Astrocyte of the cerebellum (primary cell): ENCODE data around the gene DCAF12.
A peak's percentile ranks its signal among the peaks of the same experiment; 100 is the strongest.
"Not testable (repeated sequence)": the region's sequence is repeated elsewhere in the genome, so short reads cannot be mapped to it uniquely, and the experiment has no call there.

Source experiments
- DNase-seq: peaks from one replicate; pipeline ENCODE4 v3.0.0-alpha.2; 2011; ENCODE audit warnings: low read depth
- H3K4me3 ChIP-seq: 2 replicates; pipeline ENCODE4 v1.5.1; 2011; ENCODE audit warnings: mild to moderate bottlenecking, low read depth, low read length, moderate library complexity
- in situ Hi-C: cut with HindIII; loops from 2 replicates; pipeline ENCODE4 v1.10.0; 2017; ENCODE audit warnings: low sequenced_read_pairs
- TF ChIP-seq, protein P1 (sequence below): IDR thresholded peaks from 2 replicates; pipeline ENCODE4 v1.5.1; 2012; ENCODE audit warnings: low read length, low read depth, moderate library complexity, mild to moderate bottlenecking; ENCODE audit errors: missing control alignments

DCAF12 gene

GRCh38 chr9:34049630-34050384, 76.7 kb downstream of the DCAF12 start:
- in situ Hi-C loops, result no loop called here
- TF ChIP-seq, protein P1, sequence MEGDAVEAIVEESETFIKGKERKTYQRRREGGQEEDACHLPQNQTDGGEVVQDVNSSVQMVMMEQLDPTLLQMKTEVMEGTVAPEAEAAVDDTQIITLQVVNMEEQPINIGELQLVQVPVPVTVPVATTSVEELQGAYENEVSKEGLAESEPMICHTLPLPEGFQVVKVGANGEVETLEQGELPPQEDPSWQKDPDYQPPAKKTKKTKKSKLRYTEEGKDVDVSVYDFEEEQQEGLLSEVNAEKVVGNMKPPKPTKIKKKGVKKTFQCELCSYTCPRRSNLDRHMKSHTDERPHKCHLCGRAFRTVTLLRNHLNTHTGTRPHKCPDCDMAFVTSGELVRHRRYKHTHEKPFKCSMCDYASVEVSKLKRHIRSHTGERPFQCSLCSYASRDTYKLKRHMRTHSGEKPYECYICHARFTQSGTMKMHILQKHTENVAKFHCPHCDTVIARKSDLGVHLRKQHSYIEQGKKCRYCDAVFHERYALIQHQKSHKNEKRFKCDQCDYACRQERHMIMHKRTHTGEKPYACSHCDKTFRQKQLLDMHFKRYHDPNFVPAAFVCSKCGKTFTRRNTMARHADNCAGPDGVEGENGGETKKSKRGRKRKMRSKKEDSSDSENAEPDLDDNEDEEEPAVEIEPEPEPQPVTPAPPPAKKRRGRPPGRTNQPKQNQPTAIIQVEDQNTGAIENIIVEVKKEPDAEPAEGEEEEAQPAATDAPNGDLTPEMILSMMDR, result no peak
- DNase-seq, result no peak
- peak overlapping the region; percentile 96 for H3K4me3 ChIP-seq

DNA sequence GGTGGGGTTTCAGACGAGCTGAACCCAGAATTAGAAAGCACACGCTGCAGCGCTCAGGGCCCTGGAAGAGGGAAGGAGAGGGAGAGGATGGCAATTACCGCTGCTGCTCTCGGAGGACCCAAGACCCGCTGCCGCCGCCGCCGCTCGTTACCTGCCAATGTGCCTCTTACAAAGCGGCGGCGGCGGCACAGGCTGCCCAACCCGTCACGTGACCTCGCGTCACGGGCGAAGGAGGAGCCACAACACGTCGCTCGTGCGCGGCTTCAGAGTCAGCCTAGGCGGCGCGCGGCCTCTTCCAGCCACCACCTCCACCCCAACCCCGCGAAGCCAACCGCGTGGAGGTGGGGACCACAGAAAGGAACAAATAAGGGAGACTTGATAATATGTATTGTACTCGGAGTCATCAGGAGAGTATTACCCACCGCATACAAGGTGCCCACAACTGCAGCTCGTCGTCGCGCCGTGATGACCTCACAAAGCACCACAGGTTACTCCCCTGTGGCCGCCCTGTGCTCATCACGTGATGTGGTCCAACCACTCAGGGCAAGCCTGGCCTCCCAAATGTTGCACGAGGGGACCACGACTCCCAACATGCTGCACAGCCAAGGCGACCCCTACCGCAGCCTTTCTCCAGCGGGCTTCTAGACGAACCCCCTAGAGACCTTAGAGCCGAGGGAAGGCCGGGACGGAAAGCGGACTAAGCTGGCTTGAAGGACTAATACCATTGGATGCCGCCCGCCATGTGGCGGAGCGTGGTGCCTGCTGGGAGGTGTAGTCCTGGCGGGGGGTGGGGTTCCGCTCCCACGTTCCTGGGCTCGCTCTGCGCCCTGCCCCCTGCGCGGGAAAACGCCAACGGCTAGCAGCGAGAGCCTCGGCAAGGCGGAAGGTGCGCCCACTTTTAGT, 77.5 kb downstream of the DCAF12 start, which contains the start of gene UBAP2:
Gene UBAP2 (minus strand): TSS at position 161 of the 903 bp plus-strand sequence. CDS start 31,739 bp downstream, outside the sequence.
- DNase-seq, result peak; percentile 93
- H3K4me3 ChIP-seq, result peak within 1 kb of the TSS; percentile 96
- TF ChIP-seq, protein P1, result no peak
- in situ Hi-C loops, result no loop called here

DNA sequence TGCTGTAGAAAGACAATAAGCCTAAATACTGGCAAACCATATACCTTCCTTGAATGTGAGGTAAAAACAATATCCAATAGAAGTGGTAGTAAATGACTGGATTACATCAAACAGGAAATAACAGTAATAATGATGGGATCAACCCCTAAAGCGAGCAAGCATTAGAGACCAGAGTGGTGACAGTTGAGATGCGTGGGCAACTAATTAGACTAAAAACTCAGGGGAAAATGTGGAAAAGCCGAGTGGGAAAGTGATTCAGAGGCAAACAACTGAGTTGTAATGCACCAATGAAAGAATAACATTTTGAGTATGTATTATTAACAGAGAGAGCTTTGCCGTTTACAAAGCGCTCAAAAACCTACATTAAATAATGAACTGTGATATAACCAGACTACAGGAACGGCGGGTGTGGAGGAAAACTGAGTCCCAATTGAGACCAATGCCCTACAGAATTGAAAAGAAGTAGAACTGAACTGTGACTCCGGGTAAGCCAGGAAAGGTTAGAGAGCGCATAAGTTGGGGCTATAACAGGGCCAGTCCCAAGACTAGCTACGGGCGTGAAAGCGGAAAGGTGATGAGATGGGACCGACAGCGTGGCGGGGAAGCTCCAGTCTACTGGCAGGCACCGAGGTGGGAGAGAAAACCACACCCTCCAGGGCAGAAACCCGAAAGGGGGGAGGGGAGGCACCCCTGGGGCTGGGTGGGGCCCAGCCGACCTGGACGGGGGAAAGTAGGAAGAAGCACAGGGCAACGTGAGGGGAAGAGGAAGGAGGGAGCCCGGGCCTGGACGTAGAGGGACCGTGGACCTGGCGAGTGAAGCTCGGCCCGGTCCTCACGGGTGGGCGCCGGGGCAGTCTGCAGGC, 78.4 kb downstream of the DCAF12 start:
- TF ChIP-seq, protein P1, result no peak
- in situ Hi-C loops, result no loop called here
- H3K4me3 ChIP-seq, result peak overlapping the region; percentile 96
- DNase-seq, result no peak

DNA sequence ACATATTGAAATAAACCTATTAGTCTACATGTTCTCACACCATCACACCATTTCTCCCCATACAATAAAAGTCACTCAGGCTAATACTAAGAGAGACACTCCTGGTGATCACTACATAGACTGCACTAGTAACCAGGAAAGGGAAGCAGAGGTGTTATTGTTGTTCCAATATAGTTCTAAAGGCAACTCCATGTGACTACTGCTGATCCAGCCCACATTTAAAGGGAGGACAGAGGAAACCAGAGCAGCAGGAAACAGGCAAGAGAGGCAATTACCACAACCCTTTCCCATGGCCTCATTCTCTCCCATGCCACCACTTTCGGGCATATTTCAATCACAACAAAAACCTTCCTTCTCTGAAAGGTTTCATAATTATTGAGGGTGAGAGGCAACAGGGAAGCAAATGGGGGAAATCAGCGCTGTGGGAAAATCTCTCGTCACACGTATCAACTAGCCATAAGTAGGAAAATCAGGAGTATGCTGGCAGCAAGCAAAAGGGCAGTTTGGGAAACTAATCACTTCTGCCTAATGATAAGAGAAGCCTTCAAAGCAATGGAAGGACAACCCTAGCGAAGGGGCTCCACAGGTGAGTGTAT, 79.6 kb downstream of the DCAF12 start:
- in situ Hi-C loops, result no loop called here
- TF ChIP-seq, protein P1, result no peak
- no peak for DNase-seq
- peak overlapping the region; percentile 96 for H3K4me3 ChIP-seq

- TF ChIP-seq, protein P1, result no peak
- in situ Hi-C loops, result no loop called here
Measured at GRCh38 chr9:34045903-34046302, 80.6 kb downstream of the DCAF12 start.

GRCh38 chr9:34042074-34042473, 84.4 kb downstream of the DCAF12 start:
- DNase-seq, H3K4me3 ChIP-seq, in situ Hi-C loops: not testable (repeated sequence)

More at GRCh38 chr9:34045903-34046302, 80.6 kb downstream of the DCAF12 start:
- H3K4me3 ChIP-seq, result no peak overlapping the region
- no peak for DNase-seq

GRCh38 chr9:34038851-34039250, 87.6 kb downstream of the DCAF12 start:
- DNase-seq, H3K4me3 ChIP-seq, in situ Hi-C loops: not testable (repeated sequence)
